SH-SY5Y (cell line): ENCODE results near the gene SLC22A3.

Experiments used
- GATA2 ChIP-seq: IDR thresholded peaks from 2 replicates; pipeline ENCODE4 v1.6.1; 2011; ENCODE audit warnings: mild to moderate bottlenecking, low read depth, low read length
- GATA3 ChIP-seq: IDR thresholded peaks from 2 replicates; pipeline ENCODE4 v1.6.1; 2011; ENCODE audit warnings: low read depth, mild to moderate bottlenecking, low read length, moderate library complexity

The SLC22A3 gene

DNA sequence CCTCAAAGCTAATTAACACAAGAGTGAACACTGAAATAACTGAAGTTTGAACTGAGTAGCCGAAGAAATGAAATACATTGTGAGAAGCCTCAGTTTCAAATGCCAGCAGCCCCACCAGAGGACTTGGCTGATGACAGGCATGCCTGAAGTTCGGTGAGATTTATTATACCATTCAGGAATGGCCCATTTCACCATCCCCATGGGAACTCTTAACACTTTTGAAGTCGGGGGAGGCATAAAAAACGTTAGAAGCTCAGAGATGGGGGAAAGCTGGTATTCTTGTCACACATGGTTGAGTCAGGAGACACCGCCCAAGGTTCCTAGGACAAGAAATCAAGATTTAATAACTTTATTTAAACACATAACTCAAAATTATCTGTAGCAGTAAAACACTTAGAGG lies 17.6 kb upstream of the SLC22A3 start:
- TF ChIP-seq GATA3 (no peak), GATA2 (no peak)

DNA sequence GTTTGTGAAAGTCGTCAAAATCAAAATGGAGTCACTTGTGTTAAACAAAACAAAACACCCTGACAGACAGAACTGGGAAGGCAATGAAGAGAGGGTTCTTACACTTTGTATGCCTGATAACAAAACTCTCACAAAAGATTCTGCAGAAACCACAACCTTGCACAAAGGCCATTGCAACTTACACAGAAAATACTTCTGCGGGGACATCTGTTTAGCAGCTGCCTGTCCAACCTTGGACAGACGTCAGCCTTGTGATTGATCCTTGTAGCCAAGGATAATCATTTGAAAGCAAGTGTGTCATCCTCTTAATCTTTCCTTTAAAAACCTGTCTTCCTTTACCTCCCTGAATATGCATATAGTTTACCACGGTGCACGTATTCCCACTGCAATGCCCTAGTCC lies 17.0 kb upstream of the SLC22A3 start:
- TF ChIP-seq GATA2 (no peak), GATA3 (no peak)

- no peak for TF ChIP-seq GATA3
- no peak for TF ChIP-seq GATA2
These were observed 16.4 kb upstream of the SLC22A3 start for GRCh38 chr6:160331753-160332152.

DNA sequence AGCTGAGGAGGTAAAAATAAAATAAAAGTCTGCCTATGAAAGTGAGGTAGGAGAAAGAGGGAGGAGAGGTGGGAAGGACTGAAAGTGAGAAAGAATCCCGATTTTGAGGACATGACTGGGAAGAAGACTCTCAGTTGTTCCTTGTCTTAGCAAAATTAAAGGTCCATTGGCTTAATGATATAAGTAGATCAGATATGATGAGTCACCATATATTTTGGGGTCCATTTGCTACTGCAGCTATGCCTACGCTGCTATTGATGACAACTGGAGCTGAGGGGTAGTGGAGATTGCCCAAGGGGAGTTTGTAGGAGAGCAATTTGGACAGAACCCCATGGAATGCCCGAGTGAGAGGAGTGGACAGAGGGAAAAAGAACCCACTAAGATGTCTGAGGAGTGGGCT lies 15.1 kb upstream of the SLC22A3 start:
- TF ChIP-seq GATA3 (no peak), GATA2 (no peak)

- TF ChIP-seq GATA2 (no peak), GATA3 (no peak)
These were observed 14.3 kb upstream of the SLC22A3 start for GRCh38 chr6:160333841-160334240.

GRCh38 chr6:160336200-160336599 lies 12.0 kb upstream of the SLC22A3 start:
- TF ChIP-seq GATA2 (no peak), GATA3 (no peak)

- no peak for TF ChIP-seq GATA2
- no peak for TF ChIP-seq GATA3
These were observed 10.9 kb upstream of the SLC22A3 start for GRCh38 chr6:160337301-160337700.

DNA sequence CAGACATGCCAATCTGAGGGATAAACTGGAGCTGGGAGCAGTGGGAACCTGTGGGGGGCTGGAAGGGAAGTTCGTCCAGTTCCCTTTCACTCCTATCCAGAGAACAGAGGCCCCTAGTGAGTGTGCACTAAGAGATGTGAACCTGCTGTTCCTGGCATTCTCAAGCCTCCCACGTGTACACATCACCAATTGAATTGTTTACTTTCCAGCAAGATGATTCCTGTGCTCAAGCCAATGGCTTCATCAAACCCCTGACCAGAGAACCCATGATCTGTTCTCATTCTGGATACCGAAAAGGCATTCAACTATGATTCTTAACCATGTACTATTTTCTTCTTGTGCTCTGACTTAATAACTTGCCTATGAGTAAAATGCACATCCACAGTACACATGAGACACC lies 10.2 kb upstream of the SLC22A3 start:
- no peak for TF ChIP-seq GATA3
- TF ChIP-seq GATA2, result no peak

DNA sequence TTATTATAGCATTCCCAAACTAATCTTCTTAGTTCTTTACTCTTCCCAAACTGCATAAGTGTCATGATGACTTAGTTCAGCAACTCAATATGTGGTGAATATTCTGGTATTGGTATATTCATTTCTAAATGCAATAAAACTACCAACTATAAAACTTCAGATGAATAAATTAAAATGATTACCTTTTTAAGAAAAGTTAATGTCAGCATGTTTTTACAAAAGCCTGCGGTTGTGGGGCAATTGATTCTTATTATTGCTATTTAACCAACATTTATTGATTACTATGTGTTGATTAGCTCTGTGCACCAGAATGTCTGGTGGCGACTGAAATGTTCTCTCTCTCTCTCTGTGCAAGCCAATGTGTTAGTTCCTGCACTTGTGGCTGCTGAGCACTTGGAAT lies 5.0 kb upstream of the SLC22A3 start:
- TF ChIP-seq GATA2 (no peak), GATA3 (no peak)

GRCh38 chr6:160344271-160344670 lies 3.9 kb upstream of the SLC22A3 start:
- TF ChIP-seq GATA2 (no peak), GATA3 (no peak)

GRCh38 chr6:160347259-160348222 lies 637 bp upstream of the SLC22A3 start:
- TF ChIP-seq GATA3 (no peak), GATA2 (no peak)

DNA sequence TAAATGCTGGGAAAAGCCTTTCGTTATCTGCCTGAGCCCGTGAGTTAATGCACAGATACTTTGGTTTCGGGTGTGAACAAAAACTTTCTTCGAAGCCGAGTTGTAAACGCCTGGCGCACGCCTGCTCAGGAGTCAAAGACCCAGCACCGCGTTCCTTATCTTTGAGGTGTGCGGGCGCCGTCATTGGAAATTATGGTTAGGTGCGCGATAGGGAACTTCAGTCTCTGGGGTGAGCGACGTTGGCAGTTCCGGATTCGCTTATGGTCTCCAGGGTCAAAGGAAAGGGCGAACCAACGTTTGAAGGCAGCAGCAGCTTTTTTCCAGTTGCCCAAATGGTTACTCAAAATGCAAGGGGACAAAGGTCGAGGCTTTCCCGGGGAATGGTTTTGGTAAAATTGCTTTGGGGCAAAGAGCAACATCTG lies 853 bp downstream of the SLC22A3 start:
- TF ChIP-seq GATA2 (no peak), GATA3 (no peak)

GRCh38 chr6:160349814-160350350 lies 1.7 kb downstream of the SLC22A3 start:
- no peak for TF ChIP-seq GATA2
- TF ChIP-seq GATA3, result no peak

DNA sequence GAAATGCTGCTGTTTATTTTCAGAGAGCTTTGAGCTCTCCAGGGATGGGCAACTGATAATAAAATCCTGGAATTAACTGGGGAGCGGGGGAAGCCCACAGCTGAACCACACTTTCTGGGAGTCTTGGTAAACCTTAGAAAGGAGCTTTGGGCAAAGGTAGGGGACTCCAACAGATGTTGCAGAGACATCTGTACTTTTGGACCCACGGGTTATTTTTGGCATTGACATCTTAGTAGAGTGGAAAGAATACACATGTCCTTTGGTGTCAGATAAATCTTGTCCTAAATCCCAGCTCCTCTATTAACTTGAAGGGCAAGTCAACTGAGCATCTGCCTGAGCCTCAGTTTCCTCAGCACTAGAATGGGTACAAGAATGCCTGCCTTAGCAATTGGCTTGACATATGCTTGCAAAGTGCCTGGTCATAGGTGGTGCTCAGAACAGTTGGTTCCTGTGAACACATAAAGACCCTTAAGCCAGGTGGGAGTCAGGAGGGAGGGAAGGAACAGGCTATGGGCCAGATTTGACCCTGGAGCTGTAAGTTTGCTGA lies 5.8 kb downstream of the SLC22A3 start:
- TF ChIP-seq GATA2, result no peak
- TF ChIP-seq GATA3, result no peak

- TF ChIP-seq GATA3, result no peak
- TF ChIP-seq GATA2, result no peak
These were observed 6.8 kb downstream of the SLC22A3 start for GRCh38 chr6:160355001-160355400.
